GM21390 (cell line): ENCODE results near the gene CABP1.
A peak's percentile ranks its signal among the peaks of the same experiment; 100 is the strongest.

ENCODE experiments used
- ATAC-seq: cut with Tn5 transposase; IDR thresholded peaks from one replicate; pipeline ENCODE4 v1.9.1; 2021; ENCODE audit not compliant: unreplicated experiment

CABP1 gene

DNA sequence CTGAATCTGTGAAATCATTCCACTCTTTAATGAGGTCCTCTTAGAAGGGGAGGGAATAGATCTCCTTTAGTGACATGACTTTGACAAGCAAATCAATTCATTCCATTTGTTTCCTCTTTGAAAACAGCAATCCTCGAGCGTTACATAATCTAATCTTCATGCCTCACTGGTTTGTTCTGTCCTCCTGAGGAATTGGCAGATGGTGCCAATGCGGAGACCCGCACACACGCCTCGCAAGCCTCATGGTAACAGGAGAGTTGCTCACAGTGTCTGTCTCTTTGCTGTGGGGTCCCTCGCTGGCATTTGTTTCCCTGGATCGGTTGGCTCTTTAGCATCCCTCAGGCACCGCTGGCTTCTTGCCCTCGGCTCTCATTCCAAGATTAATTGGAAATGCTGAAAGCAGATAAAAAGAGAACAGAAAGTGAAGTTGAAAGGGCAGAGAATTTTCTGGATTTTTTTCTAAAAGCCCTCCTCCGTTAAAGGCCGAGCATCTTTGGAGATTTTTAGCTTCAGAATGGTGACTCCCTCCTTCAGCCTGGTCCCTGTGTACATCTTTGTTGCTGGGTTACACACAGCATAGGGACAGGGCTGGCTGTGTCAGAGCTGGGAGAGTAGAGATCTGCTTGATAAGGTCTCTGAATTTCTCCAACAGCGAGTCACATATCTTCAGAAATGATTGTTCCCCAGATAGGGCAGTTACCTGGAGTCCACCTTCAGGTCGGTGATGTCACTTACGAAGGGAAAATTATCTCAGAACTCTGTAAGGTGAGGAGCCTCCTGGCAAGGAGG is 10.1 kb upstream of the CABP1 start:
- no peak for ATAC-seq

DNA sequence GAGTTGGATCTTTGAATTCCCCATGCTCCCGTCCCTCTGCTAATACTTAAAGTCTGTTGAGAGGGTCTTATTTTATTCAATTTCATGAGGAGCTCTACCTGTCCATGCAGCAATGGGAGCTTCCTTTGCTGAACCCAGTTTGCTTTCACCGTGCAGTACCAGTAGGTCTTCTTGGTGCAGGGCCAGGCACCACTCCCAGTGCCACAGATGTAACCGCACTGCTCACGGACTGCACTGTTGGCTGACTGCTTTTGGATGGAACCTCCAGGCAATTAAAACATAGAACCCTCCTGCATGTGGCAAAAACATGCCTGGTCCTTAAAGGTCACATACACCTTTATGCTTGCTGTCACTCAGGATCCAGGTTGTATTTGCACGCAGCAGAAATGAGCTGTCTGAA is 9.3 kb upstream of the CABP1 start:
- no peak for ATAC-seq

DNA sequence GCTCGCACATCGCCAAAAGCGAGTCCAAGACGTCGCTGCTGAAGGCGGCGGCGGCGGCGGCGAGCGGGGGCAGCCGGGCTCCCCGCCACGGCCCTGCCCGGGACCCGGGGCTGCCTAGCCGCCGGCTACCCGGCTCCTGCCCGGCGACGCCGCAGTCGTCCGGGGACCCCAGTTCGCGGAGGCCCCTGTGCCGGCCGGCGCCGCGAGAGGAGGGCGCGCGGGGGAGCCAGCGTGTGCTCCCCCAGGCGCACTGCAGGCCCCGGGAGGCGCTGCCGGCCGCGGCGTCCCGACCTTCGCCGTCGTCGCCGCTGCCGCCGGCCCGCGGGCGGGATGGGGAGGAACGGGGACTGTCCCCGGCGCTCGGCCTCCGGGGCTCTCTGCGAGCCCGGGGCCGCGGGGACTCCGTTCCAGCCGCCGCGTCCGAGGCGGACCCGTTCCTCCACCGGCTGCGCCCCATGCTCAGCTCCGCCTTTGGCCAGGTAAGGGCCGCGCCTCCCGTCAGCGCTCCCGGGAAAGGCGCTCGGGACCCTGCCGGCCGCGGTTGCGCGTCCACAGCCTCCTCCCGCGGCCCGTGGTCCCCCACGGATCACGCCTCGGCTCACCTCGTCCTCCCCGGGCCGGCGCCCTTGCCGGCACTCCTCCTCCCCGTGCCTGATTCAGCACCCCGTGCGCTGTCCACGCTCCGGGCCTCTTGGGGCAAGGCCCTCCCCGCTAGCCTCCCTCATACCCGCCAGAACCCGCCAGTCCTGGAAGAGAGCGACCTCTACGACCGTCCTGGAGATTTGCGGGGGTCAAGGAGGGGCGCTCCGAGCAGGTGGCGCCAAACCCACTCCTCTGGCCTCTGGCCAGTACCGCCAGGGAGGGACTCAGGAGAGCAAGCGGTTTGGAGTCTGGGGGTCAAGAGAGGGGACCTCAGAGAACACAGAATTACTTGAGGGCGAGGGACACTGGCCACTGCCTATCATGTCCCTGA is 721 bp downstream of the CABP1 start:
- peak; percentile 24 for ATAC-seq

DNA sequence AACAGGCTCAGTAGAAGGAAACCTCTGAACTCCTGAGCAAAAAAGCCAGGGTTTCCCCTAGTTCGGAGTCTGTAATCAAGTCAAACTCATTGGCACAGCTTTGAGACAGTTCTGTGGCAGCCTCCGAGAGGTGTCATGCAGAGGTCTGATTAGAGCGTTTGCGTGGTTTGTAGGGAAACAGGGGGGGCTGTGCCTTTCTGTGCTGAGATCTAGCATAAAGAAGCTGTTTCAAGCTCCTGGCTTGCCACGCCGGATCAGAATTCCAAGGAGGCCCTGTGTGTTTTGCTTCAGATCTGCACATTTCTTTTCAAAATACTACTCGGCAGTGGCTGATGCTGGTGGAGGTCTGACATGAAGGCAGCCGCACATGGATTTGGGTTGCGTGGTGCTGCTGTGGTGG is 1.7 kb downstream of the CABP1 start:
- no peak for ATAC-seq

DNA sequence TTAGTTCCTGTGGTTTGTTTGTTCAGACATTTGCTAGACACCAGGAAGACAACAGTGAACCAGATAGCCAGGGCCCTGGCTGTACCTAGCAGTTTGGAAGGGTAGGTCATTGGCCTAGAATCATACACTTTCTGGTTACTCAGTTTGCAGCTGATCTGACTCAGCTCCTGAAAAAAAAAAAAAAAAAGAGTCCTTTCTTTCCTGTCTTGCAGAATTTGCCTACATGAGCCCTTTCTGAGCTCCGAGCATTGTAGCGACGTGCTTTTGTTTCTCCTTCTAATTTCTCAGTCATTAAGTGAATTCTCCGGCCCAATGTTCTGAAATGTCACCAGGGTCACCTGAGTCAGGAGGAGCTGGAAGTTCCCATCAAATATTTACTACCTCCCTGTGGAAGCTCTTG is 2.4 kb downstream of the CABP1 start:
- ATAC-seq = no peak

DNA sequence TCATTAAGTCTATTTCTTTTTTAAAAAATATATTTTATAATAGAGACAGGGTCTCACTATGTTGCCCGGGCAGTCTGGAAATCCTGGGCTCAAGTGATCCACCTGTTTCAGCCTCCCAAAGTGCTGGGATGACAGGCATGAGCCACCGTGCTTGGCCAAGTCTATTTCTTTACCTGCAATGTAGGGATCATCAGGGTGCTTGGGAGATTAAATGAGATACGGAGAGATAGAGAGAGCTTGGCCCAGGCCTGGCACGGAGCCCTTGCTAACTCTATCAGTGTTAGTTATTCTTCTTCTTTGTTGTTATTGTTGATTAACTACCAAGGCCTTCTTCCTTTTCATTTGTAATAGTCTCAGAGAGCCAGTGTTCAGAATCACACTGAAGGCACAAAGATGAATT is 3.1 kb downstream of the CABP1 start:
- ATAC-seq = no peak

DNA sequence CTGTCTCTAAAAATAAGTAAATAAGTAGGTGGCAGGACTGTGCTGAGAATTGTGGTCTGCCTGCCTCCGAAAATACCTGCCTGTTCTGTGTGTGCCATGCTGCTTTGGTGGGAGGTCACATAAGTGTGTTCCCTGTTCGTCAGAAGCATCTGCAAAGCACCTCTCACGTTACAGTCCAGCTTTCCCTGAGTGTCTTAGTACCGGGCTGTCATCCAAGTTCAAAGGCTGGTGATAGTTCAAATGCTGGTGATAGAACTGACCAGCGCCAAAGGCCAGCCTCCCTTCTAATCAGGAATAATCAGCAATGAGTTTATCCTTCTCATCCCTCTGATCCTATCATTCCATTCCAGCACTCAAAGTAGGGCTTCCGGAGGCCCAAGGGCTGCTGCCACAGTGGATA is 5.6 kb downstream of the CABP1 start:
- ATAC-seq = no peak

DNA sequence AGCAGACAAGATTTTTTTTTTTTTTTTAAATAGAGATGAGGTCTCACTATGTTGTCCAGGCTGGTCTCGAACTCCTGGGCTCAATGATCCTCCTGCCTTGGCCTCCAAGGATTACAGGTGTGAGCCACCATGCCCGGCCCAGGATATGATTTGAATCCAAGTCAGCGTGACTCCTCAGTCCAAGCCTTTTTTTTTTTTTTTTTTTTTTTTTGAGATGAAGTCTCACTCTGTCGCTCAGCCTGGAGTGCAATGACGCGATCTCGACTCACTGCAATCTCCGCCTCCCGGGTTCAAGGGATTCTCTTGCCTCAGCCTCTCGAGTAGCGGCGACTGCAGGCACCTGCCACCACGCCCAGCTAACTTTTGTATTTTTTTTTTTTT is 6.9 kb downstream of the CABP1 start:
- no peak for ATAC-seq

DNA sequence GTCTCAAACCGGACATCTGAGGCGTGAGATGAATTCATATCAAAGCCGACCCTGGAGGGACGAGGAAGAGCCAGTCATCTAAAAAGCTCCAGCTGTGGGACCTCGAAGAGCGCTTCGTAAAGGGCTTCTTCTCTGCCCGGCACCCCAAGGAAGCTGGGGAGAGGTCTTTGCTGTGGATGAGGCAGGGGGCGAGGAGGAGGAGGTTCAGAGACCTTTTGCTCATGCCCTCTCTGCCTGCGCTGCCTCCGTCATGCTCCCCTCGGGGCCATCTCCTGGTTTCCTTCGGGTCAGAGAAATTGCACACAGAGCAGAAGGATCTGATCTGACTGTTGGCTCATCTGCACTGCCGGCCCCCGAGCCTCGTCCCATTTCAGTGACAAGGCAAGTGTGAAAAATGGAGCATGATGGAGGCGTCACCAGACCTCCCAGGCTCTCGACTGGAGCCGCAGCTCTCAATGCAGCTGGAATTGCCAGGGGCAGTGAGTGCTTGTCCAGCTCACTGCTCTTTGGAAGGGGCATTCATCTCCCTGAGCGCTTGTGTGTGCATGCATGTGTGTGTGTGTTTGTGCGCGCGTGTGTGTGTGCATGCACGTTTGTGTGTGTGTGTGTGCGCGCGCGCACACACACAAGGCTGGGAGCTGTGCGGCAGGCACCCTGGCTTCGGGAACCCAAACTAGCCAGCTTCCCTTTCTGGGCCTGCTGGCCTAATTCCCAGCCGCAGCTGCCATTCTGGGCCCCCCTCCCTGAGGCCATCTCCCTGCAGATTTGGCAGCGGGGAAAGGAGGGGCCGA is 9.2 kb downstream of the CABP1 start:
- no peak for ATAC-seq

DNA sequence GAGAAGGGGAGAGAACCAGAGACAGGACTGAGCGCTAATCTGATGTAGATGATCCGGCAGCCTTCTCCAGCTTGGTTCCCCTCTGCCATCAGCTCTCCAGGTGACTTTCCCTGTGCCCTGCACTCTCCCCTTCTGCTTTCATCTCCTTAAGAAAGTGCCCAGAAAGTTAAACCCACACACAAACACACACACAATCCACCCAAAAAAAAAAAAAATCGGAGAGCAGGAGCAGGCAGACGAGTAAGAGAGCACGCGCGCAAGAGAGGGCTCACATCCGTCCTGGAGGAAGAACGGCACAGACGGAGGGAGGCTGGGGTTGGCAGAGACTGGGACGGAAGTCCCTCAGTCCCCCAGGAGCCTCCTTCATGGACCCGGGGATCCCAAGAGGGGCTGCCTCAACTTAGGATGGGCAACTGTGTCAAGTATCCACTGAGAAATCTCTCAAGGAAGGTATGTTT is 9.8 kb downstream of the CABP1 start:
- no peak for ATAC-seq

DNA sequence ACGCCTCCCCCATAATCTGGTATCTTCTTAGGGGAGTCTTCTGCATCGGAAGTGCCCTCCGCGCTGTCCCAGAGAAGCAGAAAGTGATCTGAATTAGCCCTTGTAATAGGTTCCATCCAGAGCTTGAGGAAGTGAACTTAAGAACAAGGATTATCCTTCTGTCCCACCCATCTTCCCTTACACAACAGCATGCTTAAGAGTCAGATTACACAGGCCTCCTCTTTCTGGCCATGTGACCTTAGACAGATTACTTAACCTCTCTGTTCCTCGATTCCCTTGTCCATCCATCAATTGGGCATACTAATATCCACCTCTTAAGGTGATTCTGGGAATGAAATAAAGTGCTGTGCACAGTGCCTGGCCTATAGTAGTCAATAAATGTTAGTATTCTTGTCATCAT is 11.4 kb downstream of the CABP1 start:
- no peak for ATAC-seq

DNA sequence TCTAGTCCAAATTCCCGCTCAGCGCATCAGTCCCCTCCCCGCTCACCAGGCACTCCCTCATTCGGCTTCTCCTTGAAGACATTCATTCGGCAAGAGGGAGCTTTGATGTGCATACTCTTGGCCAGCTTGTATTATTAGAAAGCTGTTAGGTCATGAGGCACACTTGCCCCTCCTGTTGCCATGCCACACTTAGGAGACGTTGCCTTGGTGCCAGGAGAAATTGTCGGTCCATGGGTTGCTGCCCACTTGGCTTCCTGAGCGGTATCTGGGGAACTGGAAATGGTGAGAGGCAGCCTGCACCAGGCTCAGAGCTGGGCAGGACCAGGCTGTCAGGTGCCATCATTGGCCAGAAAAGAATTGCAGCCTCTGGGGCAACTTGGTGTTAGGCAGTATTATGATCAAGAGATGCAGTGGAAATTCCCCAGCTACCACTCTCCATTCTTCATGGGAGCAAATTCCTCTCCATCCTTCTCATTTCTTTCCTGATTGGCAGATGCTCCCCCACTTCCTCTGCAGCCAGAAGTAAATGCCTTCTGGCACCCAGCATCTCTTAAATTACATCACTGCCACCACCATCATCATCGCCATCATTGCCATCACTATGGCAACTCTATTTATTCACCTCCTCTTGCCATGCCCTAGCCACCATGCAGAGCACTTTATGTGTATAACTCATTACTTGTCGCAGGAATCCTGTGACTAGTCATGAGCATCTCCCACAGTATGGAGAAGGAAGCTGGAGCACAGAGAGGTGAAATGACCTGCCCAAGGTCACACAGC is 12.4 kb downstream of the CABP1 start:
- ATAC-seq = no peak

DNA sequence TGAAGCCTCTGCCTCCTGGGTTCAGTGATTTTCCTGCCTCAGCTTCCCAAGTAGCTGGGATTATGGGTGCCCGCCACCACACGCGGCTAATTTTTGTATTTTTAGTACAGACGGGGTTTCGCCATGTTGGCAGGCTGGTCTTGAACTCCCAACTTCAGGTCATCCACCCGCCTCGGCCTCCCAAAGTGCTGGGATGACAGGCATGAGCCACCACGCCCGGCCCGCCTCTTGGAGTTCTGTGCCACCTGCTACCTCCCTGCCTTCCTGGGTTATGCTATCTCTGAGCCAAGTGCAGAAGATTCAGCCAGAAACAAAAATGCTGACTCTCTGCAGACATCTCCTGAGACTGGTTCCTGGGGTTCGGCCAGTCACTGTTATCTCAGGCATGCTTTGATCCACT is 13.2 kb downstream of the CABP1 start:
- ATAC-seq = no peak

DNA sequence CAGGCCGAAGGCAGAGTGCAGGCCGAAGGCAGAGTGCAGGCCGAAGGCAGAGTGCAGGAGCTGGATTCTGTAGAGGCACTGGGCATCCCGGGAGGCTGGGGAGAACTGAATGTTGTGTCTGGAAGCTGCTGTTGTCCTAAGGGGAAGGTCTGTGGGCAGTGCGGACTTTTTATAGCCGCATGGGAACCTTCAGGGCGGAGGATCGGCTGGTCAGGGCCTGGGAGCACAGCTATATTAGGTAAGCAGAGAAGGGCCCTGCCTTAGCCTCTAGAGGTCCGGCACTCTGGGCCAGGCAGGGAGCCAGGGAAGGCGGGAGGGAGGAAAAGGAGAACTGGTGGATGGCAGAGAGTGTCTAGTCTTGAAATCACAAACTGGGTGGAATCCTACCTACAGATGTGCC is 14.2 kb downstream of the CABP1 start:
- no peak for ATAC-seq

DNA sequence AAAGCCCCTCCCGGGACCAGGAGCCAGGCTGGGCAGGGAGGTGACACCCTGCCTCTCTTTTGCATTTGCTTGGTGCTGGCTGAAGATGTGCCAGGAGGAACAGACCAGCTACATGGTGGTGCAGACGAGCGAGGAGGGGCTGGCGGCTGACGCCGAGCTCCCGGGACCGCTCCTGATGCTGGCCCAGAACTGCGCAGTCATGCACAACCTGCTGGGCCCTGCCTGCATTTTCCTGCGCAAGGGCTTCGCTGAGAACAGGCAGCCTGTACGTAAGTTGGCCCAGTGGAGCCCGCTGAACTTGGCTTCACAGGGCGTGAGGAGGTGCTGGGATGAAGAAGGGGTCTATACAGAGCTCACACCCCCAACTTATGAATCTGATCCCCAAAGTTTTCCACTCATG is 15.6 kb downstream of the CABP1 start:
- no peak for ATAC-seq

DNA sequence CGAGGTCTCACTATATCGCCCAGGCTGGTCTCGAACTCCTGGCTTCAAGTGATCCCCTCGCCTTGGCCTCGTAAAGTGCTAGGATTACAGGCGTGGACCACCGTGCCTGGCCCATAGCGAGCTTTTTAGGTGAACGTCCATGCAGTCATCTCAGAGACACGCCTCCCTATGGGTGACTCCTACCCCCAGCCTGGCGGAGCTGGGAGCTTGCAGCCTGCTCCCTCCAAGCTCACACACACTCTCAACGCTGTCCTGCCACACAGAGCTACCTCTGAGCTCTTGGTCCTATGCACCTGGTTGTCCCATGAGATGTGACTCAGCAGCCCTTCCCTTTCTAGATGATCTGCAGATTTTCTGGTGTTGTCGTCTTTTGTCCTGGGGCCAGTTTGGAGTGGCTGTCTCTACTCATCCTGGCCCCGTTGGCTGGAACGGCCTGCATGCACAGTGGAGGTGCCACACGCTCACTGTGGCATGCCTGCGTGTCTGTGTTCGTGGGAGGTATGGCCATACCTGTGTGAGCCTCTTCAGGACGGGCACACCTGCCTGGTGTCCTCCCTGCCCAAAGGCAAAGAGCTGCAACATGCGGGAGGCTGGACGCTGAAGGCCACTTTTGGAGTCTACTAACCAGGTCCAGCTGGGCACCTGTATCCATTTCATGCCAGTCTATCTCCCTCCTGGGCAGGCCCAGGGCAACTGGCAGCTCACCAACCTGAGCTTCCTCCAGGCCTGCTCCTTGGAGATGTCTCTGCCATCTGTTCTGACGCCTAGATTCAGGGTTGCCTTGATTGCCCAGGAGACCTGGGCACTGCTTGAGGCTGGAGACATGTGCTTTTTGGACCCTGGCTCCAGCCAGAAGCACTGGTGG is 18.1 kb downstream of the CABP1 start:
- no peak for ATAC-seq

DNA sequence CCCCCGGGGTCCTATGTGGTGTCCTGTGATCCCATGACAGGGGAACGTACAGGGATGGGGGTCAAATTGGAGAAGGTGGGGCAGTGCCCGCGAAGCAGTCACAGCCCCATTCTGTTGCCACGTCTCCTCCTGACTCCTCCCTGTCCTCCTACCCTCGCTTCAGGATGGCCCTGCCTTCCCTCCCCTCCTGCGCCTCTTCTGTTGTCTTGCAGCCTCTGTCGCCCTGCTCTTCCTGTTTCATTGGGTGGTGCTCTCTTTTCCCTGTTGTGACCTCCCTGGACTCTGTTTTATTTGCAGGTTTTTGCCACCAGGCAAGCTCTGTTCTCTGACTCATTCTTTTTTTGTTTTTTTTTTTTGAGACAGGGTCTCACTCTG is 18.7 kb downstream of the CABP1 start:
- no peak for ATAC-seq

DNA sequence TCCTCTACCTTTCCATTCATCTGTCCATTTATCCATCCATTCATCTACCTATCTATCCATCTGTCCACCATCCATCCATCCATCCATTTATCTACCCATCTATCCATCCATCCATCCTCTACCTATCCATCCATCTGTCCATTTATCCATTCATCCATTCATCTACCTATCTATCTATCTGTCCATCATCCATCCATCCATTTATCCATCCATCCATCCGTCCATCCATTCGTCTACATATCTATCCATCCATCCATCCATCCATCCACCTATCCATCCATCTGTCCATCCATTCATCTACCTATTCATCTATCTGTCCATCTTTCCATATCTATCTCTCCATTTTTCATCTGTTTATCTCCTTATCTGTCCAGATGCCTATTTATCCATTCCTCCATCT is 21.0 kb downstream of the CABP1 start:
- ATAC-seq = no peak

DNA sequence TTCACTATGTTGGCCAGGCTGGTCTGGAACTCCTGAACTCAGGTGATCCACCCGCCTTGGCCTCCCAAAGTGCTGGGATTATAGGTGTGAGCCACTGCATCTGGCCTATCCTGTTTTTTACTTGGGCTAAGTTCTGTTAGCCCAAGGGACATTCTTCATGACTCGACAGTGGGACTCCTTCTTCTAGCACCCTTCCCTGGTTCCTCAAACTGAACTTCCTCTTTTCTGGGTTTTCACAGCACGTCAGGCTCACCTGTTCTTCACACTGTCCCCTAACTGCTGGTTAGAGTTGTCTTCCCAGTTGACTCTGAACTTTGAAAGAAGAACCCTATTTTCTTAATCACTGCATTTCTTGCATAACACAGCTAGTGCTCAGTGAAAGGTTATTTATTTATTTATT is 22.5 kb downstream of the CABP1 start:
- ATAC-seq = peak; percentile 67

DNA sequence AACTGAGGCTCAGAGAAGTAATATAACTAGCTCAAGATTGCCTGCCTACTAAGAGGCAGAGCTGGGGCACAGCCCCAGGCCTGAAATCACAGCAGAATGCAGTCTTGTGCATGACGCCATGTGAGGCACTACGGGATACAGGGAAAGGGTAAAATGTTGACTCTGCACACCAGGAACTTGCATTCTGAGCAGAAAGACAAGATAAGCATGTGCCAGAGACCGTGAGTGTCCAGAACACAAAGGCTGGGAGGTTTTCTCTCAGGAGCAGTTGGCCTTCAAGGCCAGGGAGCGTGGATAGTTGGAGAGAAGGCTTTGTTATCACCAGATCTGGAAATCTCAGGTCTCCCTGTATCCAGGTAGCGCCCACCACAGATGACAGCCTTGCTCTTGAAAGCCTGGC is 23.3 kb downstream of the CABP1 start:
- no peak for ATAC-seq
